Endometrial microvascular endothelial cells (primary cell): ENCODE measurements around the gene KIZ. TPM values are rescaled to one million over a fixed set of nuclear protein-coding genes. Genes with fewer than 3 reads are reported as not detected.

Source experiments
- in situ Hi-C: cut with HindIII; loops from 2 replicates; pipeline ENCODE4 v1.10.0; 2017; ENCODE audit warnings: low sequenced_read_pairs, low pct_unique_long_range_greater_than_20kb; ENCODE audit errors: inconsistent ontology term
- total RNA-seq: library from RNA; depleted of rRNA; stranded (reverse); fragments of >200 nt; gene quantifications from one replicate; pipeline ENCODE4 v1.2.3, GENCODE V29; 2015; ENCODE audit errors: inconsistent ontology term

Gene KIZ
- total RNA-seq, 1 donor from 2014 or later: 28.0 TPM

DNA sequence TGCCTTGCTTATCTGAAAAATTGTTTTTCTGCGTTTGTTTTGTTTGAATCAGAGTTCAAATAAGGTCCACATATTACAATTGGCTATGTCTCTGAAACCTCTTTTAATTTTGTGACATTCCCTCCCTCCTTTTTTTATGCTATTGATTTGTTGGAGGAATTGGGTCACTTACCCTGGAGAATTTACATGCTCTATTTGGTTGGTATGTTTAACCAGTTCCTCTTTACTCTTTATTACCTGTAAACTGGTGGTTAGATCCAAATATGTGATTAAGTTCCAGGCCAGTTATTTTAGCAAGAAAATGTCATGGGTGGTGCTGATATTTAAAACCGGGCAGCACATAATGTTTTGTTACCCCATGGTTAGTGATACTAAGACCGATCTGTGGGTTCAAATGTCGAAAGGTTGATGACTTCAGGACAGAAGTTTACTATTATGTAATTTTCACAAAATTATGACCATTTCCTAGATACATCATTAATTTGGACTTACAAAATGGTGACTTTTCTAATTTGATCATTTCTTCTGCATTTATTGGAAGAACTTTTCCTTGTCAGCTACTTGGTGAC lies 77.3 kb downstream of the KIZ start:
- in situ Hi-C loops: no loop called here

DNA sequence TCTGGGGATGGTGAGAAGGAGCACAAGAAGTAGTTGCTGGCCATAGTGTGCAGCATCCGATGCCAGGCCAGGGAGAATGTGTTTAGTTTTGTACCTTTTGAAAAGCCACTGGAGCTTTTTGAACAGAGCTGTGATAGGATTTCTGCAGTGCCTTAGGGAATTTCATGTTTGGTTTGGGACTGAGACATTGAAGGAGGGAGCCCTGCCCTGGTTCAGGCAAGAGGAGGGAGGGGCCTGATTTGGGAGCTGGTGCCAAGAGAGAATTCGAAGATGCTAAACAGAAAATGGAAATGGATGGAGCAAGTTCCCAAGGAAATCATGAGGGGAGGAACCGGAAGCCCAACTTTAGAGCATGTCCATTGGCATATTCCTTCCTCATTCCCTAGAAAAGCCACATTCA lies 80.7 kb downstream of the KIZ start:
- in situ Hi-C loops: no loop called here

DNA sequence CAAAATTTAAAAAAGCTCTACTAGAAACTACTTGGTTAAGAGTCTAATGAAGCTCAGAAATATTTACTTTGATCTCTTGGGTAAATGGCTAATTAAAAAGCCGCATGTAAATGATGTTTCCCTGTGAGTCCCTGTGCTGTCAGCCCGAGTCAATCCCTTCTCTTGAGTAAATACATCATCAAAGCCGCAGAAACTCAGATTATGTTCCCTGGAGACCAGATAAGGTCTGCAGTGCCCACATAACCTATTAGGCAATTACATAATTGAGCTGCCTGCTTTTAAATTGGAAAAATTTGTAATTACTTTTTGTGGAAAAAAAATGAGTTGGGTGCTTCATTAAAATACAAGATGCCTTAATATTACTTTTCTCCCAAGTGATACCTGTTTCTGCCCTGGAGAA lies 83.1 kb downstream of the KIZ start:
- in situ Hi-C loops: no loop called here

DNA sequence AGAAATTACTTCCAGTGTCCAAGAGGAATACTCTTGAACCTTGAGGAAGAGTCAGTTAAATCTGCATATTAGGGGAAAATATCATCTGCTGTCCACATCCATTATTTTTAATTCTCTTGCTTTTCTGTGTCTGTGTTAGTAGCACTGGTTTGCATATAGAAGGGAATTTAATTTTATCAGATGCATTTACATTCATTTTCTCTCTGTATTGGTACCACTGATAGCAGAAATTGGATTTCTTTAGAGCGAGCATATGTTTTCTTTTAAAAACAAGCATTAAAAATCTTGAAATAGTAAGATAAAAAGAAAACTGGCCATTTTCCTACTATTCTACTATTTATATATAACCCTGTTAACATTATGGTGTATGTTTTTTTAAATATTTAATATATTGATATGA lies 83.8 kb downstream of the KIZ start:
- in situ Hi-C loops: no loop called here

DNA sequence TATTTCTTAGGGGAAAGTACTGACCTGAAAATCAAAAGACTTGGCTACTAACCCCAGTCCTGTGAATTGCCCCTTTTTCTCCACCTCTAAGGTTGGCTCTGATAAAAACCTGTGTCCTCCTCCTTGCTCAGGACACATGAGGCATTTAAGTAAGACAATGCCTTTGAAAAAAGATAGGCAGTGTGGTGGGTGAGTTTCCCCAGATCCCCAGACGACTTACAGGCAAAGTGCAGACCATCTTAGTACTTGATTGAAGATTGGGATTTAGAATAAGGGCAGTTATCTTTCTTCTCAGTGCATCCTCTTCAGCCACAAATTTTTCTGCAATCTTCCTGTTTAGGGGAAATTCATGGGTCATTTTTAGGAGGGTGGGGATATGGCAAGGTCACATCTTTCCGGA lies 87.8 kb downstream of the KIZ start:
- in situ Hi-C loops: no loop called here

DNA sequence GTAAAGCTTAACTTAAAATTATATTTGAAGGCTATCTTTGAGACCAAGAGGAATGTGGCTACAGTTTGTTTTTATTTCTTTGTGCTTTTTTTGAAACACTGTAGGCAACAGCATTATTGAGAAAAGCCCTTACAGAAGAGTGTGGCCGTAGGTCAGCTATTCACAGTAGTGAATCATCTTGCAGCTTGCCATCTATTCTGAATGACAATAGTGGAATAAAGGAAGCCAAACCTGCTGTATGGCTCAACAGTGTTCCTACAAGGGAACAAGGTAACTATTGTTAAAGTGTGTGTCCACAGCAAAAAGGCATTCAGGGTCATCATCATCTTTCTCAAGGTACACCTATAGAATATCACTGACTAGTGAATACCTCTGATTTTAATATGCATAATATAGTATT lies 88.5 kb downstream of the KIZ start:
- in situ Hi-C loops: no loop called here

DNA sequence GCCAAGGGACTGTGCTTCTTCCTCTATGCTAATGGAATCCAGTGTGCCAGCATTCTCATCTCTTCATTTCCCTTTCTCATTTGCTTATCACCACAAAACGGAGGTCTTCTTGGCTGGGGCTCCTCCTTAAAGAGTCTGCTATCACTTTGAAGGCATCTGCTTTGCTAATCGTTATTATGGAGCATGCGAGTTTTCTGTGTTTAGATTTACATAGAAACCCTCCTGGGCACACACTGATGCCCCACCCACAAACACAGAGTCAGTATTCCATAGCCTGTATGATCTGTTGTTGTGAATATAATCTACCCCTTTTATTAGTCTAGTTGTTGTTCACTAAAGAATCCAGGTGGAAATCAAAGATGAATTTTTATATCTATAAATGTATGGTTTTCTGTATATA lies 93.8 kb downstream of the KIZ start:
- in situ Hi-C loops: no loop called here

DNA sequence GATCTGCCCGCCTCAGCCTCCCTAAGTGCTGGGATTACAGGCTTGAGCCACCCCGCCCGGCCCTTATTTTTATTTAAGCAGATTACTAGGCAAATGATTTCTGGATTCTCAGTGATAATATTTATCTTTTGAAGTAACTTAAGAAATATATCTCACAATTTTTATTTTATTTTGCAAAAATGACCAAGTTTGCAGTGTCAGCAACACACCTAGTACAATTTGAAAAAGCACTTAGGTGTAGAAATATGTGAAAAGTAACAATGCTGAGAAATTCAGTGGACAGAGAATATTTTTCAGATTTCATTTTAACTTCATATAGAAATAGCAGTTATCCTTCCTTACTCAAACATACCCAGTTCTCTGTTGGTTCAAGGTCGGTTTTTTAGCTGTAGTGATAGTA lies 98.3 kb downstream of the KIZ start:
- in situ Hi-C loops: no loop called here

DNA sequence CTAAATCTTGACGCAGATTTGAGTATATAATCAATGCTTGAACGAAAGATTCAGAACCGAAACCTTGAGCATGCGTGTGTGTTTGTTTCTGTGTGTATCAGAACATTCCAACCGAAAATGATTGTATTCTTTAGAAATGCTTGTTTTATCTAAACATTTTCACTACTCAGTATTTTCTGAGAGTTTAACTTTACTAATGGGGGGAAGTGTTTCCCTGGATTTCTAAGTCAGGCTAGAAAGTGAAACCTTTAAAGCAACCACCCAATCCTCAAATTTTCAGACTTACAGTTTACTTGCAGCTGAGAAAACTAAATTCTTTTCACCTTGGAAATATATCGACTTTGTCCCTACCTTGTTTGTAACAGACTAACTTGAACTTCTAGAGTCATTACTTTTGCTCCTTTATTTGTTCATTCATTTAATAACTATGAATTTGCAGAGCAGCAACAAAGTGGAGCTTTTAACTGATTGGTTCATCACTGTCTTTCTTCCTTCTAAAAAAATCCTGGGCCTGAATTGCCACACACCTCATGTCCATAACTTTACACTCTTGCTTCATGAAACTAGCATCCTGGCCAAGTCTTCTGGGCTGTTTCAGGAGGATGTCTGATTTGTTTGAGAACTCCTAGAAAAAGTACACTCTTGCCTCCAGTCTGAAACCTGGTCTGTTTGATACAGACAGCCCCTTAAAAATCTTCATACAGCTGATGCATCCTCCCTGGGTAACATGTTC lies 99.5 kb downstream of the KIZ start:
- in situ Hi-C loops: no loop called here

DNA sequence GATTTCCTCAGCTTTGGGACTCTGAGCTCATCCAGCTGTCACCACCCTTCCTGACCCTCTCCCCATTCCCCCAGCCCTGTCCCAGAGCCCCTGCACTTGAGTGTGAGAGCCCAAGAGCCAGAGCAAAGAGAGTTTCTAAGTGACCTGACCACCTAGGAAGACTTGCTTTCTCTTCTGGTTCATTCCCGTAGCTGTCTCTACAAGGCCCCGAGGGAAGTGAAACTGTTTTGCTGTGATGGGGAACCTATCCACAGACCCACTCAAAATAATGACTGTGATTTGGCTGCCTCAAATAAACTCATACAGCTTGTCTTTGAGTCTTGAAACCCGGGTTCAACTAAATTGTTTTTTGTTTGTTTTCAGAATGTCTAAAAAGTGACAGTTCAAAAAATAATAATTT lies 102.6 kb downstream of the KIZ start:
- in situ Hi-C loops: no loop called here

DNA sequence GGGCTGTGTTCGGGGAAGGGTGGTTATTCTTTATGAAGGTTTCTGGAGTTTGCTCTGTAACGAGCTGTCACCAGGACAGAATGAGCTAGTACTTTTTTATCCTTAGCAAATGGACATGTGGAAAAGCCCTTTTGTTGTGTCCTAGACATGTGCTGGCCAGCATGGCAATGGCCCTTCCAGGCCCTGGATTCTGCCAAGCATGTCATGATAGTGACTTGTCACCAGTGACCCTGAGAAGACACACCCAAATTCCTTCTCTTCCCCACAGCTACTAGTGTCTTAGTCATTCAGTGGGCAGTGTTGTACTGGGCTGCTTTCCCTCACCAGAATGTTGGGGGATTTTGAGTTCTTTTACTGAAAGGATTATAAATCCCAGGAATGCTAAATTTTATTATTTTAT lies 103.3 kb downstream of the KIZ start:
- in situ Hi-C loops: no loop called here

DNA sequence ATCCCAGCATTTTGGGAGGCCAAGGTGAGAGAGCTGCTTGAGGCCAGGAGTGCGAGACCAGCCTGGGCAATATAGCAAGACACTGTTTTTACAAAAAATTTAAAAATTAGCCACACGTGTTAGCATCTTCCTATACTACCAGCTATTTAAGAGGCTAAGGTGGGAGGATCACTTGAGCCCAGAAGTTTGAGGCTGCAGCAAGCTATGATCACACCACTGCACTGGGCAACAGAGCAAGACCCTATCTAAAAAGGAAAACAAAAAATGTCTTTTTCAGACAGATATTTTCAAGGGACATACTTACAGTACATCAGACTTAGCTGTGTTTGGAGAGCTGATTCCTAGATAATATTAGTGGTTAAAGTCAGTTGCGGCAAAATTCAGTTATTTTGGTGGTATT lies 104.3 kb downstream of the KIZ start:
- in situ Hi-C loops: no loop called here

DNA sequence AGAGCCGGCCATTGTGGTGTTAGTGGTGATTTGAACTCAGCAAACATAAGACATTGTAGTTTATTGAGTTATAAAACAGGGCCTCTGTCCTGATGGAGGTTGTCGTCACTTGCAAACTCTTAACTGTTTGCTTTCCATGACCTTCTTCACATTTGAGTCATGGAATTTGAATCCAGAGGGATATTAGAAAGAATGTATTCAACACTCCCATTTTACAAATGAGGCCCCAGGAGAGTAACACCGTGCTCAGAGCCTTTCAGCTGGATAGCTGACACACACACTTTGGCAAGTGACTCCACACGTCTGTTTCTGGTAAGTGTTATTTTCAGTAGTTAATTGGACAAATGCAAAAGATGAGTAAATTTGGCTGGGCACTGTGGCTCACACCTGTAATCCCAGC lies 104.8 kb downstream of the KIZ start:
- in situ Hi-C loops: no loop called here

DNA sequence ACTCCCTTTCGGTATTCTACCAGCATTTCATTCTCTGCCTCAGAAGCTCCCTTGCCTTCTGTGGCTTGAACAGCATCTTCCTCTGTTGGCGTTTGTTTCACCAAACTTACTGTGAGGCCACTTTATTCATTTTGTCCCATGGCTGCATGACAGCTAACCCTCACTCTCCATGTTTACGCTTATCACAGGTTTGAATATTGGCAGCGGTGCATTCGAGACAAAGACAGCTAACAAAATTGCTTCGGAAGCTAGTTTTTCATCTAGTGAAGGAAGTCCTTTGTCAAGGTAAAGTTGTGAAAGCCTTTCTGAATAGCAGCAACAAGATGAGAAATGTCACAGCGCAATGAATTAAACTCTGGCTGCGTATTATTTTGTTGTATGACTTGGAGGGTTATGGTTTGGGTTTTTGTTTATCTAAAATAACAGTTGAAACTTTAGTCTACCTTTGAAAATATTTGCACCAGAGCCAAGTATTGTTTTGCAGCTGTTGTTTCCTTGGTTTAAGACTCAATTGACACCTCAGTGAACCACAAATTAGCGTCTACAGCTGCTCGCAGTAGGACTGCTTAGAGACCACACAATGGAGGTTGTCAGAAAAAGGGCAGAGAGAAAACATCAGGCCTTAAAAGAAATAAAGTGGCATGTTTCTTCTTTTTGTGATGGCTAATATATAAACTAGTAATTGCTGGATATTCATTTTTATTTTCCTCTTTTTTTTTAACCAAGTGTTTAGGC lies 106.8 kb downstream of the KIZ start:
- in situ Hi-C loops: no loop called here

DNA sequence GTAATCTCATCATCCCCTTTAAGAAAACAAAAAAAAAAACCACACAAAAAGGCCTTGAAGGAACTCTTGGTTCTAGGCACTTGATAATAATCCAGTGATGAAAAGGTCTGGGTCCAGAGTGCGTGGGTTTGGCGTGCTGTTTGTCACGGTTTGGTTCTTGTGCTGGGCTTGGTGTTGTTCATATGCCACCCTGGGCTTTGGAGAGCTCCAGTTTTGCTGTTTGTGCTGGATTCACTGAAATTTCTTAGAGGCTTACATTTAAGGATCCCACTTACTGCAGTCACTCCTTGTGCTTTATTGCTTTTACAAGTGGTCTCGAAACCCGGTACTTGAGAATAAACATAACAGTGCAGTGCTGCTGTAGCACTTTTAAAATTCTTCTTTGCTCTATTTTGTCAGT lies 108.4 kb downstream of the KIZ start:
- in situ Hi-C loops: no loop called here

DNA sequence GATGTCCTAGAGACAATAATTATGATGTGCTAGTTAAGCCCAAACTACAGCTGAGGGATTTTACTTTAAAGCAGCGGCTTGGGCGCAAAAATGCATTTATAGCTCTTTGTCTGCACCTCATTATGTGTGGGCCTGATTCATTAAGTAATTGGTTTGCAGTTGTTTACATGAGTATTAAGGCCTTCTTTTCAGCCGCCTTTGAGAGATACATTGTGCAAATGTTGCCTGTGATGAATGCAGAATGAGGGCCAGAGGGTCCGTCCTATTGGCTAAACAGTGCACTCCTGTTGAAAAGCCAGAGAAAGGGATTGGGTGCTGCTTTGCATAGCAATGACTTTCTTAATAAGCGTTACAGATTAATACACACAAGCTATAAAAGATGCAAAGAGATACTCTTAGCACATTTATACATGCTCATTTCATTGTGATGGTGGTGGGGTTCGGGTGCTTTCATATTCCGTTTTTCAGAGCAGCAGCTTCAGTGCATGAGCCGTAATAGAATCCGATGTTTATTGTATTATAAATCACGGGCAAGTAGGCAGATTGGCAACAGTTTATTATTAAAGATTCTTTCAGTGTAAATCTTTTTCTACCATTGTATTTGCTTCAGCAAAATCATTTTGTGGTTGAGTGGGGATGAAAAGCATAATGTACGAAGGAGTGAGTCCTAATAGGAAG lies 109.1 kb downstream of the KIZ start:
- in situ Hi-C loops: no loop called here

DNA sequence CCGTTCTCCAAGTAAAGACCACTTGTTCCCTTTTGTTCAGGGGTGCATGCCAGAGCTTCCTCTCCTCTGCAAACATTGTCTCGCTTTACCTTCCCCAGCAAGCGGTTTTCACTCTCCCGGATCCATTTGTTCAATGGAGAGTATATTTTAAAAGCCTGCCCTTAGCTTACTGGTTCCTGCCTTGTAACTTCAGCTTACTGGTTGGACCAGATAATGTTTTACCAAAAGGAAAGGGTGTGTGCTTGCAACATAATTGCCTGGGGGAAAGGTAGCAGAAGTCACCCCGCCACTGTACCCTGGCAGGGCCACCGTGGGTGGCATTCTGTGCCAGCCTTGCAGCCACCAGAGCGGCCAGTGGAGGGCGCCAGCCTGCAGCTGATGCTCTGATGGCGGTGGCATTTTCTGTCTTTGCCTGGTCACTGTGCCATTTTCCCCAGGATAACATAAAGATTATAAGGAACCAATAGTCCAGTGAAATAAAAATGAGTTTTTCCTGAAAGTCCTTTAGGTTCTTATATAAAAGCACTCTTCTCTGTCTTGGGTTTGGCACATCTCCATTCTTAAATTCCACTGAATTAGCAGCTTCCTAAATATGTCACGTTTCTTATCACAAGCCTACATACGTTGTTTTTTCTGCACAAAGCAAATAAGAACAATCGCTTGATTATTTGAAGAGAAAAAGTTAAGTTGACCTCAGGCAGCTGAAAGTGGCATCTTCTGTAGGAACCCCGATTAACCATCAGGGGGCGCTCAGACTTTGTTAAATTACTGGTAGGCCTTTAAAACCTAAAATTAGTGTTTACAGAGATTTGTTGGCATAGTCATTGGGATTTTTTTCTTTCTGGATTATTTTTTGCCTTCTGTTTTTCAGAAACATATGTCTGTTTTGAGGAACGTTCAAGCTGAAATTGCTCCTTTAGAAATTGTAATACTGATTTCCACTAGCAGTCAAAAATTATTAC lies 109.9 kb downstream of the KIZ start:
- in situ Hi-C loops: no loop called here

DNA sequence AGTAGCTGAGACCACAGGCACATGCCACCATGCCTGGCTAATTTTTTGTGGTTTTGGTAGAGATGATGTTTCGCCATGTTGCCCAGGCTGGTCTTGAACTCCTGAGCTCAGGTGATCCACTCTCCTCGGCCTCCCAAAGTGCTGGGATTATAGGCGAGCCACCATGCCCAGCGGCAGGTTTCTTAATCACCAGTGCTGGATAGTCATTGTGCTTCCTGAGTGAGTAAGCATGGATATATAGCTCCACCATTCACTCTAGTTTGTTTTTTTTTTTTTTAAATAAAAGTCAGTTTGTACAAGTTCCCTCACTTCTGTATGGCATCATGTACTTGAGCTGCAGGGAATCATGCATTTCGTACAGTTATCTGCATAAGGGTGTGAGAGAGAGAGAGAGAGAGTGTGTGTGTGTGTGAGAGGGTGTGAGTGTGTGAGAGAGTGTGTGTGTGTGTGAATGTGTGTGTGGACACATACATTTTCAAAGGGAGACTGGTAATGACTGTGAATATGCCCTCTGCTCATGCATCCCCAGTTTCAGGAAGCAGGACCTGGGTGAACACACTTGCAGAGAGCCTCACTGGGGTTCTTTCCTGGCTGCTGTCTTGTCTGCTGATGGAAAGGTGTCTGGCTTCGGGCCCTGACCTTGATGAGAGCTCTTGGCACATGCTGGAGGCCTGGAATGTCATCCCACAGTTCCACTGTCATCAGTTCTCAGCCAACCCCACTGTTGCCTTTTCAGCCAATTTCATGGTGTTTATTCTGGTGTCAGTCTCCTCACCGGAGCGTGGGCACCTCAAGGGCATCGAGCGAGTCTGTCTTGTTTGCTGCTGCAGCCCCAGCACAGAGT lies 112.3 kb downstream of the KIZ start:
- in situ Hi-C loops: no loop called here
